Measurements from ENCODE around the gene CD300E.
"Not testable (repeated sequence)": the region's sequence is repeated elsewhere in the genome, so short reads cannot be mapped to it uniquely, and the experiment has no call there.

The CD300E gene

GRCh38 chr17:74597069-74597790 is 26.3 kb downstream of the CD300E start:
- DNase-seq, result no peak

GRCh38 chr17:74595037-74595750 is 28.3 kb downstream of the CD300E start:
- no peak for DNase-seq

GRCh38 chr17:74592087-74592990 is 31.2 kb downstream of the CD300E start, which contains the start of gene CD300LD:
Gene CD300LD, minus strand, starts transcription at chr17:74592283. Its CDS starts 81 bp downstream, at chr17:74592202.
- no peak for DNase-seq

- no peak for DNase-seq
Observed at GRCh38 chr17:74591503-74591902, 32.0 kb downstream of the CD300E start.

- no peak for DNase-seq
Observed at GRCh38 chr17:74585711-74586110, 37.8 kb downstream of the CD300E start.

GRCh38 chr17:74584292-74585060 is 39.1 kb downstream of the CD300E start:
- no peak for DNase-seq

- DNase-seq, result no peak
Observed at GRCh38 chr17:74582633-74583032, 40.9 kb downstream of the CD300E start.

- no peak for DNase-seq
Observed at GRCh38 chr17:74579900-74580299, 43.6 kb downstream of the CD300E start.

GRCh38 chr17:74578979-74579378 is 44.6 kb downstream of the CD300E start:
- DNase-seq, result no peak

- no peak for DNase-seq
Observed at GRCh38 chr17:74574489-74575142, 48.9 kb downstream of the CD300E start.

GRCh38 chr17:74573635-74574034 is 49.9 kb downstream of the CD300E start:
- not testable (repeated sequence) for DNase-seq

GRCh38 chr17:74573169-74573568 is 50.4 kb downstream of the CD300E start:
- no peak for DNase-seq

- DNase-seq, result no peak
Observed at GRCh38 chr17:74571621-74572270, 51.8 kb downstream of the CD300E start.

- peak; percentile 32 for DNase-seq
Observed at GRCh38 chr17:74569020-74570003, 54.2 kb downstream of the CD300E start.

GRCh38 chr17:74568106-74568873 is 55.2 kb downstream of the CD300E start:
- no peak for DNase-seq

GRCh38 chr17:74567397-74567796 is 56.1 kb downstream of the CD300E start, which contains the start of gene CD300H:
Gene CD300H, minus strand, starts transcription at chr17:74567509.
- DNase-seq, result no peak

- peak; percentile 35 for DNase-seq
Observed at GRCh38 chr17:74566132-74566753, 57.3 kb downstream of the CD300E start.

- DNase-seq, result no peak
Observed at GRCh38 chr17:74565126-74565525, 58.4 kb downstream of the CD300E start.

GRCh38 chr17:74563358-74563757 is 60.2 kb downstream of the CD300E start:
- no peak for DNase-seq
